ENCODE data around the gene SORCS3.

Gene SORCS3

GRCh38 chr10:104842704-104843103, 201.6 kb downstream of the SORCS3 start:
- DNase-seq (ENCODE audit: low spot score) = no peak

DNA sequence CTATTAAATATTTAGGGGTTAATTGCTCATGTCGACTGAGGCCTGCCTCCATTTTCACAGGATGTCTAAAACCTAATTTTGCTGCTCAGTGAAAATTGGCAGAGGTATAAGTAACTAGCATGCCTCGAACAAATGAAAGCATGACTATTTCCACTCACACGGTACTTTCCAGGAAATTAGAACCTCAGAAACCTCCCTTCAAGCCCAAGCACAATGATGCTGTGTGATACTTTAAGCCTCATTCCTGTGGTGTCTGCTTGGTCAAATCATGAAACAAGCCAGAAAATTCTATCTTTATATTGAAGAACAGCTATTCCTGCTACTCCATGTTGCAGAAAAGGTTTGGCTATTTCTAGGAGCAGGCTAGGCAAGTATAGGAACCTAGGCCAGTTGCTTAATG, 203.0 kb downstream of the SORCS3 start:
- DNase-seq (ENCODE audit: low spot score) = no peak

DNA sequence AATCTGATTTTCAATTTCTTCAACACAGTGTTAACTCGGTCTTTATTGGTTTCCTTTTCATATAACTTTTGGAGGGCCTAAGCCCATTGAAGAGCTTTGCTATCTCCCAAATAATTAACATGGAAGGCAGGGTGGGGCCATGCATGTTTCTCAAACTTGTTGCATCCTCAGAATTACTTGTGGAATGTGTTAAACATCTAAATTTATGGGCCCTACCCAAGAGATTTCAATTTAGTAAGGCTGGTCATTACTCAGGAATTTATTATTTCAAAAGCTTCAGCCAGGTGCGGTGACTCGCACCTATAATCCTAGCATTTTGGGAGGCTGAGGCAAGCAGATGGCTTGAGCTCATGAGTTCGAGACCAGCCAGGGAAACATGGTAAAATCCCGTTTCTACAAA, 208.9 kb downstream of the SORCS3 start:
- DNase-seq (ENCODE audit: low spot score) = no peak

DNA sequence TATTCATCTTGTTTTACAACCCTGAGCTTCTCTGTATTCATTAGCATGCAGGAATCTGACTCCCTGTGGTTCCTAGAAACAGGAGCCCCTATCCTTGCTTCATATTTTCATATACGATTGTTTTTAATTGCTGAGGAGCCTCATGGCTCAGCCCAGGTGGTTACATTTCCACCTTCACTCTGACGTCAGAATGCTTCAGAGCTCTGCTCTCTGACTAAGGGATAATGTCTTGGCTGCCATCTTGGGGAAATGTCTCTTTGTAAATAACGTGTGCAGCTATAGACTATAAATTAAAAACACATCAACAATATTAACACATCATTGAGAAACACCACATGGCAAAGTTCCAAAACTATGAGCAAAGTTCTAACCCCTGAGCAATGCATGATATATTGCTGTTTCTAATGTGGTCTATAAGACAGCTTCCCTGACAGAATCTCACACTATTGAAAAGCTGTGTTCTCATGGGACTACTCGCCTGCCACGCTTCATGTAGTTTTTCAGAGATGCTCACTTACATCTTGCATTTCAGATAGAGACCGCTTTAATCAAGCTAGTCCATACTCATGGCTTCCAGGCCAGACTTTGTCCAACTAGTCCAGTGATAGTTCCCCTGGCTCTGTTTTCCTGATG, 227.0 kb downstream of the SORCS3 start:
- DNase-seq (ENCODE audit: low spot score) = no peak

- no peak for DNase-seq (ENCODE audit: low spot score)
Observed at GRCh38 chr10:104872691-104873090, 231.6 kb downstream of the SORCS3 start.

DNA sequence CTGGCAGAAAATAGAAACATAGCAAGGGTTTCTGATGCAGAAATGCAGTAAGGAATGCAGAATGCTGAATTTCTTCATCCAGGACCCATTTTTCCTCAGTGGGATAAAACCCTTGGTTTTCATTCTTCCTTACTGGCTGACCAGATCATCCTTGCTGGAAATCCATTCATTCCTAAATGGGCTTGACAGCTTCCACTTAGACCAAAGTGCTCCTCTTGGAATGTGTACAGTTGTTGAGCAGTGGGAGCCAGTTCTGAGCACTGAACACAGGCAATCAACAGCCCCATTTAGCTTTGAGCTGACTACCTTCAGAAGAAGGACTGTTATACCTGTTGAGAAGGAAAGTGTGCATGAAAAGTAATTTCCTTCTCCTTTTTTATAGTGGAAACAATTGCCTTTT, 232.1 kb downstream of the SORCS3 start:
- DNase-seq (ENCODE audit: low spot score) = no peak

DNA sequence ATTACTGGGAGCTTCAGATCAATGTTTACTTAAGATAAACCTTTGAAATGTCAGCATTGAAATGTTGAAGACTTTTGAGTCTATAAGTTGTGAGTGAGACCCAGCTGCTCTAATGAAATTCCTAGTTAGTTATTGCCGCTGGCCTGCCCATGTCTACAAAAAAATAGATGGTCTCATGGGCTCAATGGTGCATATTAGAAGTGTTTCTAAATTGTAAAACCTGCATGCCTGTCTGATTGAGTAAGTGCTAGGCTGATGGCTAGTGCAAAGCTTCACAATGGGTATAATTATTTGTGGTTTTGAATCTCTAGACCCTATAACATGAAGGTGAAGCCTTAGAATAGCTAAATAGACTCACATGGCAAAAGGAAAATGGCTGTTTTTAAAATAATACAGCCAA, 234.5 kb downstream of the SORCS3 start:
- DNase-seq (ENCODE audit: low spot score) = no peak

GRCh38 chr10:104880624-104881398, 239.7 kb downstream of the SORCS3 start:
- no peak for DNase-seq (ENCODE audit: low spot score)

DNA sequence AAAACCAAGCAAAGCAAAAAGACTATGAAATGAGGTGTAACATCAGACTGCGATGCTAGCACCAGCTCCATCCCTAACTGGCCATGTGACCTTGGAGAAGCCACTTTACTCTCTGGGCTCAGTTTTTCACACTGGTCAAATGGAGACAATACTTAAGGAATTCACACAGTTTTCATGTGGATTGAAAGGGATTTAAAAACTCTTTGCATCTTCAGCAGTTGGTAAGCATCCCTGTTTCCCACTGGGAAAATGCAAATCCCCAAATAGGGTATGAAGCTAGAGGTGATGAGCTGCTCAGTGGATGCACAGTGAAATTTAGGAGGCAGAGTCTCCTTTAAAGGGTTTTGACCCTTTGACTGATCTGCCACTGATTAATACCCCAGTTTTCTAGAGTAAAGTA, 240.7 kb downstream of the SORCS3 start:
- DNase-seq (ENCODE audit: low spot score) = no peak

- DNase-seq (ENCODE audit: low spot score) = no peak
Observed at GRCh38 chr10:104892879-104893617, 252.0 kb downstream of the SORCS3 start.

DNA sequence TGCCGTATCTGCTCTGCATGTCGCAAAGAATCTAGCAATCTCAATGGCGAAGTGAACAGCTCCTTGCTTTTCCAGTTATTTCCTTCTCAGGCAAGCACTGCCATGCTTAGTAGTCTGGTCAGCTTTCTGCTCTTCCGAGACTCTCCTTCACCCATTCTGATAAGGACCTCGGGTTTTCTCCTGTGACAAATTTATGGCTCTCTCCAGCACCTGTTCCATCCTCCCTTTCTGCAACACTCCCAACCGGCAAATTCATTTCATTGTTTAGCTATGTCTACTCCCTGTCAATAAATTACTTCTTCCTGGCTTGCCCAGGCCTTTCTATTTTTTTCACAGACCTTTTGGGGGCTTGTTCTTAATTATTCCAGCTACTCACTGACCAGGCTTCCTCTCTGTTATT, 252.6 kb downstream of the SORCS3 start:
- no peak for DNase-seq (ENCODE audit: low spot score)

- no peak for DNase-seq (ENCODE audit: low spot score)
Observed at GRCh38 chr10:104894681-104895080, 253.6 kb downstream of the SORCS3 start.

DNA sequence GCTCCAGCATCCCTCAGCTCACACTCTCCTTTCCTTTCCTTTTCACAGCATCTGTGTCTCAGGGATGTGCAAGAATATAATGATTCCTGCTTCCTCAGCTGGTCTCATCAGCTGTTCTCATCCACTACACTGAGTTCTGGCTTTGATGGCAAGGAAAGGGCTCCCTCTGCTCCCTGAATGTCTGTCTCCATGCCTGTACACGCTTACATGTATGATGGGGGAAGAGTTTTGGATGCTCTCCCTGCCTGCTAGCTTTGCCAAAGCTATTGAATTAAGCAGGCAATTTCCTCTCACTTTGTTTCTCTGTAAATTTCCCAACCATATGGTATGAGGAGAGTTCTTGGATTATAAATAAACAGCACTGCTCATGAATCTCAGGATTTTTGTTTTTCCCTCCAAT, 254.5 kb downstream of the SORCS3 start:
- DNase-seq (ENCODE audit: low spot score) = no peak

GRCh38 chr10:104895981-104896380, 254.9 kb downstream of the SORCS3 start:
- no peak for DNase-seq (ENCODE audit: low spot score)

DNA sequence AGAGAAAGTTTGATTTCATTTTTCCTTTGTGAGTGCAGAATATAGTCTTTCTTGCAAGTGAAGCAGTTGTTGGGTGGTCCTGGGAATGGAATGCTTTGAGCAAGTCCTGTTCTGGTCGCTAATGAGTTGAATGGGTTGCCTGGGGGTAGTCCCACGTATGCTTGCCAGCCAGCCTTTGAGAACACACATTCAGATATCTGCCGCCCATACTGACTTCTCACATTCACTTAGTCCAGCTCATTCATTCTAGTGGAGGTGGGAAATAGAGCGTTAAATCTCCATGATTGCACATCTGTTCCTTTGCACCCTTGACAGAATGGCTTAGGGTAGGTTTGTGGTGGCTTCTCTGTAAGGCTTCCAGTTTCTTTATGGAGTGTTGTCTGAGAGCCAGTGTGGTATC, 256.6 kb downstream of the SORCS3 start:
- DNase-seq (ENCODE audit: low spot score) = no peak

DNA sequence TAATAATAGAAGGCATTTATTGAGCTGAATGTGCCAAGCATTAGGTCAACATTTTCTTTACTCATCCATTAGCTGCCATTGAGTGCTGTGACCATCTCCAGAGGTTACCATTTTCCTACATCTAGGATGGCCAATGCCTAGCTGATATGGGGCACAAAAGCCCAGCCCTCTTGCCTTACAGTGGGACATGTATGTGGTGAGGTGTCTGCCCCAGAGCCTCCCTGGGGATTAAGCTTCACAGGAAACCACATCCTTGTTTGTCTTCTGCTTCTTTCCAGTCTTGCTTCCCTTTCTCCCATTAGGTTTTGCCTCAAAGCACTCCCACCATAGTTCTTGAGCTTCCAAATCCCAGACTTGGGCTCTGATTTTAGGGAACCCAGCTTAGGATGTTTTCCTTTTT, 258.7 kb downstream of the SORCS3 start:
- no peak for DNase-seq (ENCODE audit: low spot score)

DNA sequence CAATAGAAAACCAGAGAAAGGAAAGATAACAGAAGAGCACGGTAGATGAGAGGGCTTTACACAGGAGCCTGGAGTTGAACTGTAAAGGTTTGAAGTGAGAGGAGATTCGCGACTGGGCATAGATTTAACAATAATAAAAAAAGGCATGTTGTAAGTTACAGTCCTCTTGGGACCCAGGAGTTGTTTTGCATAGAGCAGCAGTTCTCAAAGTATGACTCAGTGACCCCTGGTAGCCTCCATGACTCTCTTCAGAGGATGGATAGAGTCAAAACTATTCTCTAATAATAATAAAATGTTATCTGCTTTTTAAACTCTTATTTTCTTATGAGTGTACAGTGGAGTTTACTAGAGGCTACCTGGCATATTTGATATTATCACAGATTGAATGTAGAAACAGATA, 262.3 kb downstream of the SORCS3 start:
- DNase-seq (ENCODE audit: low spot score) = no peak

DNA sequence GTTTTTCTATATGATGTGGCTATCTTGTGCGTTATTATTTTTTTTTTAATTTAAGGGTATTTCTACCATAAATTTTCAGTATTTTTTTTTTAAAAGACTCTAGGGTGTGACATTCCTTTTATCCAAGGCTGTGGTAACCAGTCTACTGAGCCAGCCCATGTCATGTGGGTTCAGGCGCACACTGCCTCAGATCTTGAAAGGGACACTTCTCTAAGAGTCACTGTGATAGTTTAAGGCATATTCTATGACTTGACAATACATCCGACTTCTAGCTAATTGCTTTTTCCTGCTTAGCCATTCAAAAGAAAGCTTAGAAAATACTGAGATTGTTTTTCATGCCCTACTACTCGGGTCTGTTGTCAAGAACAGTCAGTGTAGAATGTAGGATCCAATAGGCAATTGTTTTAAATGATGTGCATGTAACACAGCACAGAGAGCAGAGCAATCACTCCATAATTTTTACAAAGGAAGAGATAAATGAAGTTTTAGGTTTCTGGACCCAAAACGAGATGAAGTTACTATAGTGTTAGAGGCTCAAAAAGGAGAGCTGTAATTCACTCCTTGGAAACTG, 263.7 kb downstream of the SORCS3 start:
- no peak for DNase-seq (ENCODE audit: low spot score)

DNA sequence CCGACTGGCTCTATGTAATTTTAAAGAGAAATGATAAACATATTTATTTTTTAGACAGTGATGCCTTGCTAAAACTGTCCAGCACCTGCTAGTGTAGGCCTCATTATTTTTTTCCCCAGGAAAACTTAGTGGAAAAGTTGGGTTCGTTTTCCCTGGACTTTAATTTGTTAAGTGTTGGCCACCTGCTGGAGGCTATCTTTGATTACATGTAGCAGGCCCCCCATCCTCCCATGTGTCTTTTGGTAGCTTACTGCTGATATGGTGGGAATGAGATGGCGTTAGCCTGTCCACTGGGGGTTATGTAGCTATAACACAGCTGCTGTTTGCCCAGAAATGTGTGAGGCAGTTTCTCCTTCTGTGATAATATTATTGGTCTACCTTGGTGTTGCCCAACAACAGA, 265.0 kb downstream of the SORCS3 start:
- DNase-seq (ENCODE audit: low spot score) = no peak

- DNase-seq (ENCODE audit: low spot score) = no peak
Observed at GRCh38 chr10:104907521-104907920, 266.4 kb downstream of the SORCS3 start.

DNA sequence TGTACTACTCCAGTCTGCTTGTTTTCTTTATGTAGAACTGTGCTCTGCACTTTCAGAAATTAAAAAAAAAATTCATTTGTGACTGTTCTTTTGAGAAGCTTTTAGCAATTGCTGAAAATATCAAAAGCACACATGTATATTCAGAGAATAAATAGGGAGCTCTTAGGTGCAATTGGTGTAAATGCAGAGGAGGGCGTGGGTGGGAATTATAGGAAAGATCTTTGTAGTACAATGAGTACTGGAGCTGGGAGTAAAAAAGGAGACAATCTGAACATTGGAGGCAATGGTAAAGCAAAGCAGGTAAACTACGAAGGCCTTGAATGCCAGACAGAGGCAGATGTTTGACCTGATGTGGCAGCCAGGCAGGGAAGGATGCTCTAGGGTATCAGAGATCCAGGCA, 267.5 kb downstream of the SORCS3 start:
- DNase-seq (ENCODE audit: low spot score) = no peak

DNA sequence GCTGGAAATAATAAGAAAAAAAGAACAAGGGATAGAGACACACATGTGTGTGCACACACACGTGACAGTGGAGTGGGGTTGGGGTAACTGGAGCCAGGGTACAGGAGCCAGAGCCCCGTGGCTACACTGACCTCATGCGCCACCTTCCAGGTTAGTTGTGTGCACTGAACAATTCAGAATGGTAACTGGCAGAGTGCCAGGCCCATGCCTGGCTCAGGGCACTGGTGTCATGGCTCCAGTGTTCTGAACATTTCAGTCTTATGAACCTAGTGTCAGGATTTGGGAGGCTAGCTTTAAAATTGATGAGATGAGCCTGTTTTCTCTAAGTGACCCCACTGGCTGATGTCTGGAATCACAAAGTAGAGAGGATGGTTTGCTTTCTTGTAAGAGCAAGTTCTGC, 269.6 kb downstream of the SORCS3 start:
- DNase-seq (ENCODE audit: low spot score) = no peak

- DNase-seq (ENCODE audit: low spot score) = no peak
Observed at GRCh38 chr10:104913390-104913789, 272.3 kb downstream of the SORCS3 start.
